Measurements from ENCODE around the gene KIAA1217. TPM values are rescaled to one million over a fixed set of nuclear protein-coding genes. Genes with fewer than 3 reads are reported as not detected.

The KIAA1217 gene
- total RNA-seq, 3 donors from 2014 or later (not counting 1 experiment from before 2014, with no cell fraction given): not detected

DNA sequence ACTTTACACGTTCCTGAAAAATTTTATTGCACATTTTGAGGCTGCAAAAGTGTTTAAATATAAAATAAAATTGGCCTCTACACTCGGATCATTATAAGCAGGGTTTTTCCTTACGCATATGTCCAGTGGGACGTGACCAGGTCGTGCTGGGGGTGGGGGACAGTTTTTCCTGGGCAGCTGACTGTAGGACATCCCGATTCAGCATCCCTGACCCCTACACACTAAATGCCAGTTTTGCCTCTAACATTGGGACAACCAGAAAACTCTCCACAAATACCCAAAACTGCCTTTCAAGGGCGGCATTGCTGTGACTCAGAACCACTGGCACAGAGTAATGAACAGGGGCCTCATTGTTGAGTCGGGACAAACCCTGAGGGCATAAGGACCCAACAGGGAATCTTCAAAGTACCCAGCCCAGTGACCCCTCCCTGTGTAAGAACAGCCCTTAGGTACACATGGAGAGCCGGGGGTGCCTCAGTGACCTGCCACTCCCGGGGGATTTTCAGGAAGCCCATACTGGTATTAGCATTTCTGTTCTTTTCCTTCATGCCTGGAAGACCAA, 344.2 kb downstream of the KIAA1217 start:
- H3K36me3 Mint-ChIP-seq: no peaks in the 10 kb centered on the region
- H3K36me3 ChIP-seq (ENCODE audit: control insufficient read depth, insufficient read depth, low read length): no peaks in the 10 kb centered on the region
- H3K4me3 Mint-ChIP-seq: no peak overlapping the region
- H3K4me1 Mint-ChIP-seq: peaks cover 6 to 13% of the 10 kb centered on the region in 2 donors
- H3K4me3 ChIP-seq (ENCODE audit: low read length): no peak overlapping the region
- DNase-seq (no peak), ATAC-seq (no peak)
- TF ChIP-seq, protein P1, sequence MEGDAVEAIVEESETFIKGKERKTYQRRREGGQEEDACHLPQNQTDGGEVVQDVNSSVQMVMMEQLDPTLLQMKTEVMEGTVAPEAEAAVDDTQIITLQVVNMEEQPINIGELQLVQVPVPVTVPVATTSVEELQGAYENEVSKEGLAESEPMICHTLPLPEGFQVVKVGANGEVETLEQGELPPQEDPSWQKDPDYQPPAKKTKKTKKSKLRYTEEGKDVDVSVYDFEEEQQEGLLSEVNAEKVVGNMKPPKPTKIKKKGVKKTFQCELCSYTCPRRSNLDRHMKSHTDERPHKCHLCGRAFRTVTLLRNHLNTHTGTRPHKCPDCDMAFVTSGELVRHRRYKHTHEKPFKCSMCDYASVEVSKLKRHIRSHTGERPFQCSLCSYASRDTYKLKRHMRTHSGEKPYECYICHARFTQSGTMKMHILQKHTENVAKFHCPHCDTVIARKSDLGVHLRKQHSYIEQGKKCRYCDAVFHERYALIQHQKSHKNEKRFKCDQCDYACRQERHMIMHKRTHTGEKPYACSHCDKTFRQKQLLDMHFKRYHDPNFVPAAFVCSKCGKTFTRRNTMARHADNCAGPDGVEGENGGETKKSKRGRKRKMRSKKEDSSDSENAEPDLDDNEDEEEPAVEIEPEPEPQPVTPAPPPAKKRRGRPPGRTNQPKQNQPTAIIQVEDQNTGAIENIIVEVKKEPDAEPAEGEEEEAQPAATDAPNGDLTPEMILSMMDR (IDR thresholded peaks at IDR 0.05): no peak
- H3K4me1 ChIP-seq (ENCODE audit: control insufficient read depth, insufficient read depth, low read length): no peaks in the 10 kb centered on the region
- H3K9me3 ChIP-seq (ENCODE audit: control insufficient read depth, insufficient read depth, low read length): no peaks in the 10 kb centered on the region
- H3K27me3 Mint-ChIP-seq (ENCODE audit: low read depth in 2 of 2): peaks cover 6 to 7% of the 10 kb centered on the region in 2 donors
- WGBS (ENCODE audit: insufficient coverage): 83% methylated on average over 10 of the region's 10 CpGs
- no peak overlapping the region for H3K27ac Mint-ChIP-seq
- no peaks in the 10 kb centered on the region for H3K9me3 Mint-ChIP-seq
- no peaks in the 10 kb centered on the region for H3K27me3 ChIP-seq (ENCODE audit: control insufficient read depth, insufficient read depth, low read length)
- intact Hi-C loops (cut with micrococcal nuclease): no loop called here
- H3K27ac ChIP-seq (ENCODE audit: low read length): no peak overlapping the region

DNA sequence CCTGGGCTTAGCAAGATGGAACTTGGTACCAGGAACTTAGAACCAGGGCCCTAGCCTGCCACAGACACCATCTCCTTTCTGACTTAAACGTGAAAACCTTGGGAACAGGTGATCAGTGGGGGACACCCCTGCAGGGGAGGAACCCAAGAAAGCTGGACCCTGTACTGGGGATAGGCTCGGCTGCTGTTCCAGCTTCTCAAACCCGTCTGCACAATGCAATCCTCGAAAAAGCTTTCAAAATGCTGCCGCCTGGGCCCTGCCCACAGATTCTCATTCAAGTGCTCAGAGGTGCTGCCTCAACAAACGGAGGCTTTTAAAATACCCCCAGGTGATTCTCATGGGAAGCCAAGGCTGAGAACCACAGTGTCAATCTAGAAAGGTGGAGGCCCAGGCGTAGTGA, 345.1 kb downstream of the KIAA1217 start:
- Mint-ChIP-seq H3K4me3 (no peak overlapping the region), H3K36me3 (no peaks in the 10 kb centered on the region), H3K27ac (no peak overlapping the region), H3K27me3 (ENCODE audit: low read depth in 2 of 2) (peaks cover 6 to 7% of the 10 kb centered on the region in 2 donors), H3K9me3 (no peaks in the 10 kb centered on the region), H3K4me1 (peaks cover 6 to 13% of the 10 kb centered on the region in 2 donors)
- intact Hi-C loops (cut with micrococcal nuclease): no loop called here
- no peak overlapping the region for H3K27ac ChIP-seq (ENCODE audit: low read length)
- H3K4me1 ChIP-seq (ENCODE audit: control insufficient read depth, insufficient read depth, low read length): no peaks in the 10 kb centered on the region
- ATAC-seq (no peak), DNase-seq (no peak)
- 87% methylated on average over 7 of the region's 7 CpGs for WGBS (ENCODE audit: insufficient coverage)
- no peaks in the 10 kb centered on the region for H3K27me3 ChIP-seq (ENCODE audit: control insufficient read depth, insufficient read depth, low read length)
- H3K36me3 ChIP-seq (ENCODE audit: control insufficient read depth, insufficient read depth, low read length): no peaks in the 10 kb centered on the region
- TF ChIP-seq, protein P1 (IDR thresholded peaks at IDR 0.05): no peak
- H3K4me3 ChIP-seq (ENCODE audit: low read length): no peak overlapping the region
- H3K9me3 ChIP-seq (ENCODE audit: control insufficient read depth, insufficient read depth, low read length): no peaks in the 10 kb centered on the region

DNA sequence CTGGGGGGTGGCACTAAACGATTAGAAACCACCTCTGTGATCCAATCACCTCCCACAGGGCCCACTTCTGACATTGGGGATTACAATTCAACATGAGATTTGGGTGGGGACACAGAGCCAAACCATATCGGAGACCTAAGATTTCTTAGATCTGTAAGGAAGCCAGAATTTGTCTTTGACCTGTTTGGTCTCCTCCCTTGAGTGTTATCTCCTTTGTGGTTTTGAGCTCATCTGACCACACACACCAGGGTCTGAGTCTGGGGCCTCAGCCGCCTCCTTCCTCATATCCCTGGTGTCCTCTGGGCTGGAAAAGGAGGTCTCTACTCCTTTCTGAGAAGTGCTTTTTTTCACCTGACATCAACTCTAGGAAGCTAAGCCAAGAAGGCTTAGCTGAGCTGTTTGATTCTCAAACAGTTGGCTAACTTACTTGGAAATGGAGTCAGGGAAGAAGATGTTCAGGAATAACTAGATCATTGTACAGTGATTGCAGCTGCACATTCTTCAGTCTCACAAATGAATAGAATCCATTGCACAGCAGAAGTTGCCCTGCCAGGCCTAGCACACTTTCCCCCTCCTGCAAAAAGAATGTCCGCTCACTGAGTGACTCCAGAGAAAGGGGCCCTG, 347.3 kb downstream of the KIAA1217 start:
- no peak overlapping the region for H3K4me3 Mint-ChIP-seq
- no peaks in the 10 kb centered on the region for H3K27me3 ChIP-seq (ENCODE audit: control insufficient read depth, insufficient read depth, low read length)
- H3K4me1 Mint-ChIP-seq: peaks cover 6 to 13% of the 10 kb centered on the region in 2 donors
- no peak overlapping the region for H3K27ac ChIP-seq (ENCODE audit: low read length)
- no peaks in the 10 kb centered on the region for H3K9me3 Mint-ChIP-seq
- TF ChIP-seq, protein P1 (IDR thresholded peaks at IDR 0.05): no peak
- no peak for ATAC-seq
- H3K36me3 Mint-ChIP-seq: no peaks in the 10 kb centered on the region
- intact Hi-C loops (cut with micrococcal nuclease): loop anchor here (5.0 kb wide), 1 partner anchor 1399 kb away; no protein-coding TSS in a partner anchor
- no peak for DNase-seq
- peaks cover 6 to 7% of the 10 kb centered on the region in 2 donors for H3K27me3 Mint-ChIP-seq (ENCODE audit: low read depth in 2 of 2)
- H3K36me3 ChIP-seq (ENCODE audit: control insufficient read depth, insufficient read depth, low read length): no peaks in the 10 kb centered on the region
- WGBS (ENCODE audit: insufficient coverage): 47% methylated on average over 4 of the region's 4 CpGs
- H3K4me1 ChIP-seq (ENCODE audit: control insufficient read depth, insufficient read depth, low read length): no peaks in the 10 kb centered on the region
- no peaks in the 10 kb centered on the region for H3K9me3 ChIP-seq (ENCODE audit: control insufficient read depth, insufficient read depth, low read length)
- H3K27ac Mint-ChIP-seq: no peak overlapping the region
- no peak overlapping the region for H3K4me3 ChIP-seq (ENCODE audit: low read length)
